ENCODE measurements around the gene LAPTM5.

Gene LAPTM5

GRCh38 chr1:30748098-30748698 is 9.4 kb downstream of the LAPTM5 start:
- H3K36me3 ChIP-seq (ENCODE audit: control insufficient read depth in 2 of 2, insufficient read depth in 1 of 2, low read length in 2 of 2), result no peaks in the 10 kb centered on the region
- ChIA-PET POLR2A (no interaction called here), CTCF (no interaction called here)
- no peaks in the 10 kb centered on the region for H3K4me1 ChIP-seq (ENCODE audit: control insufficient read depth, insufficient read depth, low read length)
- H3K4me3 ChIP-seq (ENCODE audit: low read depth, low read length), result no peak overlapping the region
- H3K27ac ChIP-seq (ENCODE audit: extremely low read depth, low read depth, low read length), result peak overlapping the region; percentile 72
- no peaks in the 10 kb centered on the region for H3K9me3 ChIP-seq (ENCODE audit: control insufficient read depth, insufficient read depth, low read depth, low read length)
- TF ChIP-seq ZNF585B (tag by site-specific recombination; IDR thresholded peaks at IDR 0.05), result no peak
- TF ChIP-seq ZBTB11 (tag by site-specific recombination; conservative IDR thresholded peaks at IDR 0.05; ENCODE audit: low read depth), result no peak
- no peak for TF ChIP-seq ZNF610 (tag by site-specific recombination; IDR thresholded peaks at IDR 0.05; ENCODE audit: borderline replicate concordance)
- peak; percentile 13; the same call in 1 of the 2 replicates for TF ChIP-seq YY2 (tag by site-specific recombination; IDR thresholded peaks at IDR 0.05)
- TF ChIP-seq ZNF274 (IDR thresholded peaks at IDR 0.05; ENCODE audit: low read length), result no peak
- TF ChIP-seq ZNF274 (tag by site-specific recombination; IDR thresholded peaks at IDR 0.05; ENCODE audit: borderline replicate concordance), result no peak
- TF ChIP-seq ZNF184 (tag by site-specific recombination; IDR thresholded peaks at IDR 0.05), result no peak
- 0 out of 2 replicates have a peak, but pooled peaks have one; percentile 6 for TF ChIP-seq ZNF335 (tag by site-specific recombination; conservative IDR thresholded peaks at IDR 0.05)
- TF ChIP-seq ZNF394 (tag by site-specific recombination; IDR thresholded peaks at IDR 0.05; ENCODE audit: borderline replicate concordance), result 0 out of 2 replicates have a peak, but pooled peaks have one; percentile 14
- TF ChIP-seq ZNF398 (tag by site-specific recombination; IDR thresholded peaks at IDR 0.05), result no peak
- no peak for TF ChIP-seq GLI2 (tag by site-specific recombination; IDR thresholded peaks at IDR 0.05; ENCODE audit: borderline replicate concordance, low read depth)
- no peak for TF ChIP-seq ZNF530 (tag by site-specific recombination; IDR thresholded peaks at IDR 0.05; ENCODE audit: low read depth)
- no peak for TF ChIP-seq ZNF639 (tag by site-specific recombination; IDR thresholded peaks at IDR 0.05)
- TF ChIP-seq ZNF37A (tag by site-specific recombination; IDR thresholded peaks at IDR 0.05), result no peak
- TF ChIP-seq ZNF24 (tag by site-specific recombination; IDR thresholded peaks at IDR 0.05), result no peak
- TF ChIP-seq PRDM4 (tag by site-specific recombination; IDR thresholded peaks at IDR 0.05), result 0 out of 2 replicates have a peak, but pooled peaks have one; percentile 15
- TF ChIP-seq MZF1 (tag by site-specific recombination; IDR thresholded peaks at IDR 0.05; ENCODE audit: borderline replicate concordance), result no peak
- no peak for TF ChIP-seq SCRT2 (tag by site-specific recombination; IDR thresholded peaks at IDR 0.05)
- TF ChIP-seq PATZ1 (tag by site-specific recombination; IDR thresholded peaks at IDR 0.05), result peak; percentile 78
- TF ChIP-seq ZBTB44 (tag by site-specific recombination; IDR thresholded peaks at IDR 0.05), result 0 out of 2 replicates have a peak, but pooled peaks have one; percentile 17
- peak; percentile 28 for TF ChIP-seq SP2 (tag by site-specific recombination; IDR thresholded peaks at IDR 0.05)
- no peak for TF ChIP-seq ZBTB1 (tag by site-specific recombination; IDR thresholded peaks at IDR 0.05)

All from HEK293 (cell line).